HG03342 (cell line): ENCODE results near the gene ZHX3.
"Not testable (repeated sequence)": the region's sequence is repeated elsewhere in the genome, so short reads cannot be mapped to it uniquely, and the experiment has no call there.

Source experiments
- ATAC-seq: cut with Tn5 transposase; IDR thresholded peaks from one replicate; pipeline ENCODE4 v1.9.1; 2021; ENCODE audit warnings: mild to moderate bottlenecking, moderate library complexity; ENCODE audit not compliant: unreplicated experiment

The ZHX3 gene

GRCh38 chr20:41334443-41335421 is 17.2 kb upstream of the ZHX3 start:
- no peak for ATAC-seq

DNA sequence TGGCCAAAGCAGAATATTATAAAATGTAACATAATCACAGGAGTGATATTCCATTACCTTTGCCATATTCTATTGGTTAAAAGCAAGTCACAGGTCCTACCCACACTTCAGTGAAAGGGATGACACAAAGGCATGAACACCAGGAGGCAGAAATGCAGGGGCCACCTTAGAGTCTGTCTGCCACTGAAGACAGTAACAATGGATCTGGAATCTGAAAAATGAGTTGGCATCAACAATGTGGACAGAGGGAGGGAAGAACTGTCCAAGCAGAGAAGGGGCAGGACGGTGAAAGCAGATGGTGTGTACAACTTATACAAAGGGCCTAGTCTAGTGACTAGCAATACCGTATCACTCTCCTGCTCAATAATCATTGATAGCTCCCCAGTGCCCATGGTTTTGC is 16.5 kb upstream of the ZHX3 start:
- ATAC-seq = no peak

DNA sequence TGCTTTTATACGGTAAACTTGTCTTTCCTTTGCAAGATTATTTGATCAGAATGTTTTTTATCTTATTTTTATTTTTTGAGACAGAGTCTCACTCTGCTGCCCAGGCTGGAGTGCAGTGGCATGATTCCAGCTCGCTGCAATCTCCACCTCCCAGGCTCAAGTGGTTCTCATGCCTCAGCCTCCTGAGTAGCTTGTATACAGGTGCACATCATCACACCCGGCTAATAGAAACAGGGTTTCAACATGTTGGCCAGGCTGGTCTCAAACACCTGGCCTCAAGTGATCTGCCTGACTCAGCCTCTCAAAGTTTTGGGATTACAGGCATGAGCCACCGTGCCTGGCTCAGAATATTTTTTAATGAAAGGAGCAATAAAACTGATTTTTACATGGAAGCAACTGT is 14.2 kb upstream of the ZHX3 start:
- no peak for ATAC-seq

DNA sequence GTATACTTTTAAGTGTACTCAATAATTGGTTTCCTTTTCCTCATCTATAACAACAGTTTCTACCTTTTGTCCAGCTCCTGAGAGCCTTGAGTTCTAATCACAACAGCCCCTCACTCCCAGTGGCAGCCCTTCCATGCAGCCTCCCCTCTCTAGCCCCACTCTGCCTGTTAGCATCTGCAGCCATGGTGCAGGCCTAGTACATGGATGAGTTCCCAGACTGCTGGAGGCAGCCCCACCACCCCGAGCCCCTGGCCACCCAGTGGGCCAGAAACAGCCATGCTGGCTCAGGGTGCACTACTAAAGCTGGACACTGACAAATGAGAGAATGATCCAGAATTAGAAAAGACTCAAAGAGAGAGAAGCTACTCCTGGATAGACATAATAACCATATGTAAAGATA is 13.4 kb upstream of the ZHX3 start:
- no peak for ATAC-seq

- no peak for ATAC-seq
Measured at GRCh38 chr20:41330343-41330720, 12.8 kb upstream of the ZHX3 start.

DNA sequence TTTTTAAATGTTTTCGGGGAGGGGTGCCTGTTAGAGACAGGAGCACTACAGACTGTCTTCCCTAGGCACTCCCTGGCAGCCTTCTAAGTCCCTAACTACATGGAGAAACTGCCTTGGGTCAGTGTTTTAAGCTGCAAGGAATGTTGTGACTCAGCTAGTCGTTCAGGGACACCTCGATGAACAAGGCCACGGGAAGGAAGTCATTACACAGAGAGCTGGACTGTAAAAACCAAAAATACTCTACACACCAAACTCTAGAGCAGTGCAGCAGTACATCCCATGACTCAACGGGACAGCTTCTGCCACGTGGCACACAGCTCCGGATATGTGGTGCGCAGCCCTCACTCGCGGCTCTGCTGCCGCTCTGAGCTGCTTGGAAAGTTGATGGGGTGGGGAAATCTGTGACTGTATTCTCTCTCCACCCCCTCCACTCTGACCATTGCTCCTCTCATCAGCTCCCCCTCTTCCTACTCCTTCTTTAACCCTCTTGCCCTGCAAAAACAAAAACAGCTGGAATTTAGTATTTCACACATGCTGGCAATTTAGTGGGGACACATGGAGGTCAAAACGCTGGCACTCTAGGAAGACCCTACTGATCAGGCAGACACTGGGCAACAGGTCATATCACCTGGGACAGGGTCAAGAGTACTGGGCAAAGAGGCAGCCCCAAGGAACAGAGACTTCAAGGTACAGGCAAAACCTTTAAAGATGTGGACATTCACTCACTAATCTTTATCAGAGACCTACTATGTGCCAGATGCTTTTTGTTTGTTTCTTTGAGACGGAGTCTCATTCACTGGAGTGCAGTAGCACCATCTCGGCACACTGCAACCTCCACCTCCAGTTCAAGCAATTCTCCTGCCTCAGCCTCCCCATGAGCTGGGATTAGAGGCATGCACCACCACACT is 12.2 kb upstream of the ZHX3 start:
- no peak for ATAC-seq

- ATAC-seq = no peak
Measured at GRCh38 chr20:41327178-41327577, 9.6 kb upstream of the ZHX3 start.

GRCh38 chr20:41320976-41321375 is 3.4 kb upstream of the ZHX3 start:
- ATAC-seq = no peak

DNA sequence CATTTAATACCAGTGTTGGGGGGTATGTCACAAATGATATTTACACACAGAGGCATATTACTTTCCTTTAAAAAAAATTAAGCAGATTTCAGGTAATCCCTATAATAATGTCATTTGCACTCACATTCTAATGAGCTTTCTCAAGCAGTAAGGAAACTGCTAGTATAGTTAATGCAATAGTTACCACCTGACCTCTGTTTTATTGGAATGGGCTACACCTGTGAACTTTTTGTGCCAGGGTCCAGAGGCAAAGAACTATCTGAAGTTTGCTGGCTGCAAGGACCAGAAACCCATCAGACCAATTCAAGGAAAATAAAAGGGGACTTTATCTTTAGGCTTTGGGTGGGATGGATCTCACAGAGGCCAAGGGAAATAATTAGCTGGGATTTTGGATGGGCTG is 2.9 kb upstream of the ZHX3 start:
- no peak for ATAC-seq

DNA sequence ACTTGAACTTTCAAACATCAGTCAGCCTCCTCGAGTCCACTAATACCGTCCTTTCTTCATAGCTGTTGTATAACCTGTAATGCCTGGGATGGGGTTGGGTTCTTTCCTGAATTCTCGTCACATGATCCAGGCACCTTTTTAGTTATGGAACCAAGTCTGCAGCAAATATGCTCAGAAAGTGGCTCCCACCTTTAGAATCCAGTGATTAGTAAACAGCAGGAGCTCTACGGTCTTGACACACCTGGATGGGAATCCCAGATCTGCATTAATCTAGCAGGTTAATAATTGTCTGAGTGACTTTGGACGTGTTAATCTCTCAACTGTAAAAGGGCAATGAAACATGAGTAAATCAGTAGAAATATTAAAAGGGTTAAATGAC is 729 bp upstream of the ZHX3 start:
- ATAC-seq = no peak

DNA sequence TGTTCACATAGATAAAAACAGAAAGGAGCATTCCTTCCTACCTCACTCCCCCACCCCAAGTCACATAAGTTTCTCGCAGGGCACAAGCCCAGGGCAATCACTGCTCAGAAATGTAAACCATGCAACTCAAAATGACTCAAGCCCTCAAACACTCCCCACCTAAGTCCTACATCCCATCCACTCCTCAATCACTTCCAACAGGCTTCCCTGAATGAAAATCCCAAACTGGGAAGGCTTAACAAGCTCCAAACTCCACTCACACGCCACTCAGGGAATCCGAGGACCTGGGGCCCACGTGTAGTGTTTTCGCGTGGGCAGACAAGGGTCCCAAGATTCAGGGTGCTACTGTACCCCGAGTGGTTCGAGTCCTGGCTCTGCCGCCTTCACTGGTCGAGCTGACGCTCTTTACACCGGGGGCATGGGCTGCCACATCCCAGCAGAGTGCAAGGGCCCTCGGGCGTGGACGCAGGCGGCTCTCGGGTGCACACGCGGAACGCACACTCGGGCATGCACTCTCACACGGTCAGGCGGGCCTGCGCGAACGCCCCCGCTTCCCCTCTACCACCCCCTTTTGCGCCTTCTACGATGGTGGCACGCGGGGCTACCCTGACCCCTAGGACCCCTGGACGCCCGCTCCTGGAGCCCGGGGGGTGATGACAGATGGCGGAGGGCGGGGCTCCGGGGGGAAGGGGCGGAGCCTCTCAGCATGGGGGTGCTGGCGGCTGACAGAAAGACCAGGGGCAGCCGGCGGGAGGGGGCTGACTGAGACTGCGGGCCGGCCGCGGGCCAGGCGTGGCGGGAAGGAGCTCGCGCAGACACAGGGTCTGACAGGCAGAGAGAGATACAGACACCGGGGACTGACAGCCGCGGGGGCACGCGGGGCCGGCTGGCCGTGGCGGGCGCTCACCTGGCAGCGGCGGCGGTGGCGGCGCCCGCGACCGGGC is 657 bp downstream of the ZHX3 start:
- peak; percentile 59 for ATAC-seq

DNA sequence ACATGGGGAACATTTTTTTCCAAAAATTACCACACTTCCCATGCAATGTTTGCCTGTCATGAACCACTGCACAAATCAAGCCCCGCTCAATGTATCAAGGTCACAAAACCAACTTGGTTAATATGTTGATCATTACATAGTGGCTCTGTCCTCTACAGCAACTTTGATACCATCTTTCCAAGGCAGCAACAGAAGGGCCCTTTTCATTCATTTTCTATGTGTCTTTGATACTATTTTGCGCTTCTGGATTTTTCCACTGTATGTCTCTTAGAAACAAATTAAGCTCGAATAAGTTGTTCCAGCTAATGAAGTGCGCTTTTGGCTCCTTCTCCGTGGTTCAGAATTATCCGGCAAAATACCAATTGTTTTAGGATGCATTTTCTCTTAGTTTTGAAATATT is 1.5 kb downstream of the ZHX3 start:
- ATAC-seq = no peak

DNA sequence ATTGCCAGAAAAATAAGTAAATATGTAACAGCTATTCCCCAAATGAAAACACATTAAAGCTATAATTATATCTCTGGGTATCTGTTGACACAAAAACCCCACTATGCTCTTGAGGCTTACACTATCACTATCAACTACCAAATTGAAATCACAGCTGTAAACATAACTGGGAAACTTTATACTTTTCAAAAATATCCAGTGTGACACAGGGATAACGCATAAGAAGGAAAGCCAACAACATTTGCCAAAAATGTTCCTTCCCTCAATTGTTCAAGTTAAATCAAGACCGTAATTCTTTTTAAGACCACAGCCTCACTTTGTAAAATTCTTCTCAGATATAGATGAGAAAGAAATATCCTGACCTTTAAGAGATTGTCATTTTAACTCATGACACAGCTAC is 3.1 kb downstream of the ZHX3 start:
- no peak for ATAC-seq

DNA sequence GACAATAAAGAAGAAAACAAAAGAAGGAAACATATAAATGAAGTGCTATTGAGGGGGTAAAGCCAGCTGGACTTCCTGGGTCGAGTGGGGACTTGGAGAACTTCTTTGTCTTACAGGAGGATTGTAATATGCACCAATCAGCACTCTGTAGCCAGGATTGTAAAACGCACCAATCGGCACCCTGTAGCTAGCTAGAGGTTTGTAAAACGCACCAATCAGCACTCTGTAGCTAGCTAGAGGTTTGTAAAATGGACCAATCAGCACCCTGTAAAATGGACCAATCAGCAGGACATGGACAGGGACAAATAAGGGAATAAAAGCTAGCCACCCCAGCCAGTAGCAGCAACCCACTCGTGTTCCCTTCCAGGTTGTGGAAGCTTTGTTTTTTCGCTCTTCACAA is 5.5 kb downstream of the ZHX3 start:
- ATAC-seq = not testable (repeated sequence)

GRCh38 chr20:41309817-41310216 is 7.7 kb downstream of the ZHX3 start:
- ATAC-seq = no peak

DNA sequence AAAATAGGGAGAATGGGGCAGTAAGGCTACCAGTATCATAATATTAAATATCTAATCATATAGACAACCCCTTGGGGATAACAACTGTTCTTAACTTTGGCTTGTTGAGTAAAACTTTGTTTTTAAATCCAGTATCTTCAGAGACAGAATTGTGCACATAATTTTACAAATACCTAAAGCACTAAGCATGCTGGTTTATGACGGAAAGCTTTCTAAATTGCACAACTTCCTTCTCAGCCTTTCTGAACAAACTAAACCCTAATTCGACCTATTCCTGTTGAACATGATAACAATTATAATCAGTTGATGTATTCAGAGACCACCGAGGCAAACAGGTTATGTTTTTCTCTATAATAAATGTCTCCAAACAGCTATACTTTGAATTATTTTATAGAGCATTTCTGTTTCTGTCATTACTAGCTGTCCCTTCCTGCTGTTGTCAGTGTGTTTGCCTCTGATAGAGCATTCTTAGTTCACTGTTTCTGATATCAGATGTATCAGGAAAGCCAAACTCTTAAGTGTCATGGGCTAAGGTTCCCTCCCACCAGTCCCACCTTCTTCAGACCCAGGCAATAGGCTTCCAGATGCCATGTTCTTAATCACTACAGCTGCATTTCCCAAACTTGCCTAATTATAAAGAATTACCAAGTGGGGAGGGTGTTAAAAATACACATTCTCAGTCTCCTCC is 8.7 kb downstream of the ZHX3 start:
- ATAC-seq = no peak

- ATAC-seq = no peak
Measured at GRCh38 chr20:41308290-41308711, 9.2 kb downstream of the ZHX3 start.

- no peak for ATAC-seq
Measured at GRCh38 chr20:41307021-41307420, 10.5 kb downstream of the ZHX3 start.

DNA sequence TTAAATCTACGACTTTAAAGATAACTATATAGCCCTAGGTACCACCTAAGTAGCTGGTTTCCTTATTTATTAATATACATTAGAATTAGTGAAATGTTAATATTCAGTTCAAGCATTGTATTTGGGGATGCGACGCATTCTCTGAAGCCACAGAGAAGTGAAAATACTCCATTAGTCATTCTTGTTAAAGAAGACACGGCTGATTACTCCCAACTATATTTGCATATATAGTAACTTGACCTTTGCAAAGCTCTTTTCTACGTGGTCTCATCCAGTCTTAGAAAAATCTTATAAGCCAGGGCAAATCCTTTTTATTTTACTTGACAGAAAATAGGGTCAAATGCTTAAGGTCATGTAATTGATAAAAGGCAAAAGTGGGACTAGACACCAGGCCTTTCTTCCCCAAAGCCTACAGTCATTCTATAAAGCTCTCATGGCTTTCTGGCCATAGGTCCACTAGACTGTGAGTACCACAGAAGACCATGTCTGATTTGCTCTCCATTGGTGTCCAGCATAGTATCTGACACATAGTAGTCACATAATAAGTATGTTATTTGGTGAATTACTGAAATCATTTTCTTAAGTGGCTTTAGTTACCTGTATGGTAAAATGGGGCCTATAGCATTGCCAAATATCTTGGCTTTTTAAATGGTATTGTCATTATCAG is 11.3 kb downstream of the ZHX3 start:
- peak; percentile 90 for ATAC-seq
